Measurements from ENCODE around the gene ALPK1. TPM values are rescaled to one million over a fixed set of nuclear protein-coding genes. Genes with fewer than 3 reads are reported as not detected.
"Not testable (repeated sequence)": the region's sequence is repeated elsewhere in the genome, so short reads cannot be mapped to it uniquely, and the experiment has no call there.

ALPK1 gene
- total RNA-seq, 1 donor from 2014 or later = 18.2 TPM

- no peak for DNase-seq
Observed at GRCh38 chr4:112453321-112453720, 156.2 kb downstream of the ALPK1 start.

GRCh38 chr4:112472318-112472717, 175.1 kb downstream of the ALPK1 start:
- DNase-seq = no peak

- no peak for DNase-seq
Observed at GRCh38 chr4:112473985-112474384, 176.8 kb downstream of the ALPK1 start.

- DNase-seq = no peak
Observed at GRCh38 chr4:112485930-112486329, 188.8 kb downstream of the ALPK1 start.

- DNase-seq = not testable (repeated sequence)
Observed at GRCh38 chr4:112490808-112491207, 193.6 kb downstream of the ALPK1 start.

Other genes with a start within 250 kb of the ALPK1 start
- 2.9 TPM for gene FAM241A, start 151.9 kb upstream of the ALPK1 start, total RNA-seq
- 19.8 TPM for gene AP1AR, start 65.6 kb upstream of the ALPK1 start, total RNA-seq
- gene TIFA, start 11.5 kb upstream of the ALPK1 start, total RNA-seq = 10.2 TPM
- gene NEUROG2, start 218.8 kb downstream of the ALPK1 start, total RNA-seq = not detected